LNCAP (cell line): ENCODE data around the gene SPAG6.
A peak's percentile ranks its signal among the peaks of the same experiment; 100 is the strongest.

Experiments
- CTCF ChIP-seq: fragments of 450-650 bp; IDR thresholded peaks from 2 replicates; pipeline ENCODE4 v1.5.1; 2017; ENCODE audit warnings: mild to moderate bottlenecking

SPAG6 gene

GRCh38 chr10:22410394-22410793, 65.1 kb downstream of the SPAG6 start:
- no peak for TF ChIP-seq CTCF

- TF ChIP-seq CTCF, result no peak
Observed at GRCh38 chr10:22410846-22411245, 65.5 kb downstream of the SPAG6 start.

GRCh38 chr10:22414146-22414545, 68.8 kb downstream of the SPAG6 start:
- no peak for TF ChIP-seq CTCF

- TF ChIP-seq CTCF, result no peak
Observed at GRCh38 chr10:22415072-22415471, 69.8 kb downstream of the SPAG6 start.

GRCh38 chr10:22417736-22418268, 72.5 kb downstream of the SPAG6 start:
- TF ChIP-seq CTCF, result no peak

- peak; percentile 42; the same call in 1 of the 2 replicates for TF ChIP-seq CTCF
Observed at GRCh38 chr10:22420787-22421517, 75.7 kb downstream of the SPAG6 start.

GRCh38 chr10:22426653-22427052, 81.4 kb downstream of the SPAG6 start:
- TF ChIP-seq CTCF, result no peak
